Stimulated activated CD8-positive, alpha-beta memory T cell treated with anti-CD3 and anti-CD28 coated beads, Interleukin-4, amount 100 ng/mL, for 24 hours (primary cell): ENCODE data around the gene KIF17.

Source experiments
- DNase-seq: peaks from one replicate; pipeline ENCODE4 v3.0.0-alpha.2; 2020; ENCODE audit warnings: low read depth

The KIF17 gene

GRCh38 chr1:20625176-20626097, 92.4 kb downstream of the KIF17 start:
- DNase-seq: no peak

- no peak for DNase-seq
These were observed 93.1 kb downstream of the KIF17 start for GRCh38 chr1:20624709-20625108.

GRCh38 chr1:20621012-20621411, 96.8 kb downstream of the KIF17 start:
- DNase-seq: no peak

GRCh38 chr1:20619999-20620398, 97.8 kb downstream of the KIF17 start:
- DNase-seq: no peak

GRCh38 chr1:20618550-20618949, 99.3 kb downstream of the KIF17 start:
- no peak for DNase-seq

GRCh38 chr1:20616847-20617487, 100.8 kb downstream of the KIF17 start:
- no peak for DNase-seq

- no peak for DNase-seq
These were observed 101.6 kb downstream of the KIF17 start for GRCh38 chr1:20615946-20616846.

GRCh38 chr1:20614131-20614579, 103.7 kb downstream of the KIF17 start:
- no peak for DNase-seq
